Activated CD4-positive, alpha-beta T cell treated with anti-CD3 and anti-CD28 coated beads, Interleukin-2, amount 10 ng/mL, durations not matched to agents 7 days and 5 days (primary cell): ENCODE data around the gene ZNF277. TPM values are rescaled to one million over a fixed set of nuclear protein-coding genes. Genes with fewer than 3 reads are reported as not detected.

Experiments
- CTCF ChIA-PET: fragments of 350-600 bp; sonication (Branson Sonifier 250); formaldehyde crosslinking; loops from one replicate; lab custom pipeline; 2021; ENCODE audit warnings: antibody characterized with exemption; lab: Charles Lee
- POLR2A ChIA-PET: fragments of 350-600 bp; sonication (Branson Sonifier 250); formaldehyde crosslinking; loops from one replicate; lab custom pipeline; 2021; ENCODE audit warnings: antibody characterized with exemption; lab: Charles Lee
- DNase-seq: peaks from one replicate; pipeline ENCODE4 v3.0.0-alpha.2; 2020
- H3K27ac Mint-ChIP-seq: one replicate; pipeline ENCODE4 v1.8.0; 2021; ENCODE audit warnings: mild to moderate bottlenecking, moderate library complexity, mixed read lengths
- H3K27me3 Mint-ChIP-seq: one replicate; pipeline ENCODE4 v1.8.0; 2021; ENCODE audit warnings: mixed read lengths
- H3K36me3 Mint-ChIP-seq: one replicate; pipeline ENCODE4 v1.8.0; 2021; ENCODE audit warnings: low read depth, mixed read lengths
- H3K4me1 Mint-ChIP-seq: one replicate; pipeline ENCODE4 v1.8.0; 2021; ENCODE audit warnings: mixed read lengths
- H3K4me3 Mint-ChIP-seq: one replicate; pipeline ENCODE4 v1.8.0; 2021; ENCODE audit warnings: mild to moderate bottlenecking, moderate library complexity, mixed read lengths
- H3K9me3 Mint-ChIP-seq: one replicate; pipeline ENCODE4 v1.8.0; 2021; ENCODE audit warnings: mixed read lengths
- total RNA-seq, 2 experiments: library from RNA; stranded (reverse); gene quantifications; one replicate each; pipeline ENCODE4 v1.2.3, GENCODE V29; 2021

Gene ZNF277
- 10 to 100 TPM; 21.2 to 21.5 TPM for total RNA-seq

GRCh38 chr7:112206238-112206990 is at the start of gene ZNF277, which contains the start of gene DOCK4:
Gene ZNF277, plus strand, starts transcription at chr7:112206695. Its CDS starts 22 bp downstream, at chr7:112206717.
Gene DOCK4, minus strand, starts transcription at chr7:112206399. Its CDS starts 261 bp downstream, at chr7:112206138.
- ChIA-PET POLR2A (interaction anchor here (0.5 kb wide), 1 partner anchor 113 kb away, joined by 9 read pairs; no protein-coding TSS in a partner anchor), CTCF (no interaction called here)
- Mint-ChIP-seq H3K36me3 (peaks cover 2% of the 10 kb centered on the region), H3K27me3 (peaks cover 32% of the 10 kb centered on the region), H3K27ac (peak within 1 kb of the TSS; percentile 92), H3K9me3 (no peaks in the 10 kb centered on the region), H3K4me3 (peak within 1 kb of the TSS; percentile 90), H3K4me1 (peaks cover 33% of the 10 kb centered on the region)
- peak; percentile 99 for DNase-seq

- POLR2A ChIA-PET: no interaction called here
- no peaks in the 10 kb centered on the region for H3K4me1 Mint-ChIP-seq
- no peak for DNase-seq
Measured at GRCh38 chr7:112157072-112157471, 49.4 kb upstream of the ZNF277 start.

GRCh38 chr7:112159351-112159750 is 47.1 kb upstream of the ZNF277 start:
- ChIA-PET CTCF (no interaction called here), POLR2A (no interaction called here)
- no peak for DNase-seq
- H3K4me3 Mint-ChIP-seq: no peak overlapping the region
- H3K9me3 Mint-ChIP-seq: no peaks in the 10 kb centered on the region
- H3K27ac Mint-ChIP-seq: no peak overlapping the region
- H3K4me1 Mint-ChIP-seq: no peaks in the 10 kb centered on the region
- H3K36me3 Mint-ChIP-seq: no peaks in the 10 kb centered on the region
- H3K27me3 Mint-ChIP-seq: peaks cover 12% of the 10 kb centered on the region

More at GRCh38 chr7:112157072-112157471, 49.4 kb upstream of the ZNF277 start:
- no peaks in the 10 kb centered on the region for H3K36me3 Mint-ChIP-seq
- H3K27me3 Mint-ChIP-seq: peaks cover 11% of the 10 kb centered on the region
- no peak overlapping the region for H3K27ac Mint-ChIP-seq
- no peak overlapping the region for H3K4me3 Mint-ChIP-seq
- H3K9me3 Mint-ChIP-seq: no peaks in the 10 kb centered on the region
- CTCF ChIA-PET: interaction anchor here (0.6 kb wide), 1 partner anchor 21 kb away, joined by 3 read pairs; no protein-coding TSS in a partner anchor

- Mint-ChIP-seq H3K4me1 (no peaks in the 10 kb centered on the region), H3K4me3 (no peak overlapping the region), H3K9me3 (no peaks in the 10 kb centered on the region), H3K27ac (no peak overlapping the region), H3K27me3 (peaks cover 10% of the 10 kb centered on the region), H3K36me3 (no peaks in the 10 kb centered on the region)
- POLR2A ChIA-PET: no interaction called here
- CTCF ChIA-PET: no interaction called here
- no peak for DNase-seq
Measured at GRCh38 chr7:112160130-112160770, 46.2 kb upstream of the ZNF277 start.

GRCh38 chr7:112160771-112161150 is 45.7 kb upstream of the ZNF277 start:
- Mint-ChIP-seq H3K27ac (no peak overlapping the region), H3K9me3 (no peaks in the 10 kb centered on the region), H3K4me1 (no peaks in the 10 kb centered on the region), H3K27me3 (peaks cover 11% of the 10 kb centered on the region), H3K4me3 (no peak overlapping the region), H3K36me3 (no peaks in the 10 kb centered on the region)
- no peak for DNase-seq
- ChIA-PET CTCF (no interaction called here), POLR2A (no interaction called here)

GRCh38 chr7:112161253-112162141 is 45.0 kb upstream of the ZNF277 start:
- DNase-seq: no peak
- POLR2A ChIA-PET: no interaction called here
- CTCF ChIA-PET: no interaction called here
- Mint-ChIP-seq H3K9me3 (no peaks in the 10 kb centered on the region), H3K27me3 (peaks cover 12% of the 10 kb centered on the region), H3K4me1 (no peaks in the 10 kb centered on the region), H3K4me3 (no peak overlapping the region), H3K27ac (no peak overlapping the region), H3K36me3 (no peaks in the 10 kb centered on the region)

GRCh38 chr7:112162142-112162766 is 44.2 kb upstream of the ZNF277 start:
- POLR2A ChIA-PET: interaction anchor here (0.6 kb wide), 1 partner anchor 1554 kb away, joined by 3 read pairs; no protein-coding TSS in a partner anchor
- Mint-ChIP-seq H3K36me3 (no peaks in the 10 kb centered on the region), H3K9me3 (no peaks in the 10 kb centered on the region), H3K27me3 (peaks cover 12% of the 10 kb centered on the region), H3K27ac (no peak overlapping the region), H3K4me1 (no peaks in the 10 kb centered on the region), H3K4me3 (no peak overlapping the region)
- CTCF ChIA-PET: no interaction called here
- no peak for DNase-seq

- Mint-ChIP-seq H3K9me3 (no peaks in the 10 kb centered on the region), H3K27ac (no peak overlapping the region), H3K27me3 (peaks cover 12% of the 10 kb centered on the region), H3K4me1 (no peaks in the 10 kb centered on the region), H3K4me3 (no peak overlapping the region), H3K36me3 (no peaks in the 10 kb centered on the region)
- no peak for DNase-seq
- CTCF ChIA-PET: no interaction called here
- POLR2A ChIA-PET: interaction anchor here (0.6 kb wide), 1 partner anchor 1554 kb away, joined by 3 read pairs; no protein-coding TSS in a partner anchor
Measured at GRCh38 chr7:112162784-112163506, 43.5 kb upstream of the ZNF277 start.

GRCh38 chr7:112167147-112167546 is 39.3 kb upstream of the ZNF277 start:
- peaks cover 14% of the 10 kb centered on the region for H3K27me3 Mint-ChIP-seq
- POLR2A ChIA-PET: no interaction called here
- H3K9me3 Mint-ChIP-seq: no peaks in the 10 kb centered on the region
- H3K27ac Mint-ChIP-seq: no peak overlapping the region
- no peaks in the 10 kb centered on the region for H3K4me1 Mint-ChIP-seq
- no peak for DNase-seq
- no peaks in the 10 kb centered on the region for H3K36me3 Mint-ChIP-seq
- H3K4me3 Mint-ChIP-seq: no peak overlapping the region
- CTCF ChIA-PET: no interaction called here

- Mint-ChIP-seq H3K27ac (no peak overlapping the region), H3K9me3 (no peaks in the 10 kb centered on the region)
Measured at GRCh38 chr7:112168915-112169314, 37.6 kb upstream of the ZNF277 start.

GRCh38 chr7:112171673-112172072 is 34.8 kb upstream of the ZNF277 start:
- Mint-ChIP-seq H3K4me3 (no peak overlapping the region), H3K27ac (no peak overlapping the region), H3K9me3 (no peaks in the 10 kb centered on the region), H3K27me3 (peaks cover 19% of the 10 kb centered on the region), H3K36me3 (no peaks in the 10 kb centered on the region), H3K4me1 (no peaks in the 10 kb centered on the region)
- POLR2A ChIA-PET: no interaction called here
- CTCF ChIA-PET: no interaction called here
- no peak for DNase-seq

More at GRCh38 chr7:112168915-112169314, 37.6 kb upstream of the ZNF277 start:
- peaks cover 17% of the 10 kb centered on the region for H3K27me3 Mint-ChIP-seq
- ChIA-PET CTCF (no interaction called here), POLR2A (no interaction called here)
- DNase-seq: no peak
- H3K4me3 Mint-ChIP-seq: no peak overlapping the region
- H3K4me1 Mint-ChIP-seq: no peaks in the 10 kb centered on the region
- H3K36me3 Mint-ChIP-seq: no peaks in the 10 kb centered on the region
